C4-2B (cell line): ENCODE measurements around the gene KPRP.

Experiments used
- ZFX ChIP-seq: fragments of 450-650 bp; IDR thresholded peaks from 2 replicates; pipeline ENCODE4 v1.6.1; 2017
- TF ChIP-seq, protein P1 (sequence below): fragments of 450-650 bp; conservative IDR thresholded peaks from 2 replicates; pipeline ENCODE4 v1.5.1; 2017; ENCODE audit warnings: mild to moderate bottlenecking

DNA sequence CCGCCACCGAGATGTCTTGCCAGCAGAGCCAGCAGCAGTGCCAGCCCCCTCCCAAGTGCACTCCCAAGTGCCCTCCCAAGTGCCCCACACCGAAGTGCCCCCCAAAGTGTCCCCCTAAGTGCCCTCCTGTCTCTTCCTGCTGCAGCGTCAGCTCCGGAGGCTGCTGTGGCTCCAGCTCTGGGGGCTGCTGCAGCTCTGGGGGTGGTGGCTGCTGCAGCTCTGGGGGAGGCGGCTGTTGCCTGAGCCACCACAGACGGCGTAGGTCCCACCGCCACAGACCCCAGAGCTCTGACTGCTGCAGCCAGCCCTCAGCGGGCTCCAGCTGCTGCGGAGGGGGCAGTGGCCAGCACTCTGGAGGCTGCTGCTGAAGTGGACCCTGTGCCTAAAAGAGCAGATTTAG lies 18.5 kb downstream of the KPRP start:
- TF ChIP-seq, protein P1, sequence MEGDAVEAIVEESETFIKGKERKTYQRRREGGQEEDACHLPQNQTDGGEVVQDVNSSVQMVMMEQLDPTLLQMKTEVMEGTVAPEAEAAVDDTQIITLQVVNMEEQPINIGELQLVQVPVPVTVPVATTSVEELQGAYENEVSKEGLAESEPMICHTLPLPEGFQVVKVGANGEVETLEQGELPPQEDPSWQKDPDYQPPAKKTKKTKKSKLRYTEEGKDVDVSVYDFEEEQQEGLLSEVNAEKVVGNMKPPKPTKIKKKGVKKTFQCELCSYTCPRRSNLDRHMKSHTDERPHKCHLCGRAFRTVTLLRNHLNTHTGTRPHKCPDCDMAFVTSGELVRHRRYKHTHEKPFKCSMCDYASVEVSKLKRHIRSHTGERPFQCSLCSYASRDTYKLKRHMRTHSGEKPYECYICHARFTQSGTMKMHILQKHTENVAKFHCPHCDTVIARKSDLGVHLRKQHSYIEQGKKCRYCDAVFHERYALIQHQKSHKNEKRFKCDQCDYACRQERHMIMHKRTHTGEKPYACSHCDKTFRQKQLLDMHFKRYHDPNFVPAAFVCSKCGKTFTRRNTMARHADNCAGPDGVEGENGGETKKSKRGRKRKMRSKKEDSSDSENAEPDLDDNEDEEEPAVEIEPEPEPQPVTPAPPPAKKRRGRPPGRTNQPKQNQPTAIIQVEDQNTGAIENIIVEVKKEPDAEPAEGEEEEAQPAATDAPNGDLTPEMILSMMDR = no peak
- TF ChIP-seq ZFX = no peak
